Omental fat pad (tissue), 4 donors: ENCODE data around the gene SPATA19. TPM values are rescaled to one million over a fixed set of nuclear protein-coding genes. Genes with fewer than 3 reads are reported as not detected.

Source experiments
- ATAC-seq: fragments of 150-250 bp; one replicate; pipeline ENCODE4 v1.9.1; 2016; ENCODE audit warnings: mild to moderate bottlenecking, moderate library complexity; ENCODE audit not compliant: low FRiP score
- DNase-seq: peaks from one replicate; pipeline ENCODE4 v3.0.0-alpha.2; 2019; ENCODE audit warnings: low spot score
- total RNA-seq, 4 donors: library from RNA; depleted of rRNA; stranded (reverse); fragments of >200 nt; gene quantifications; one replicate each; pipeline ENCODE4 v1.1.0, GENCODE V29; 2016
- TF ChIP-seq, protein P1 (sequence below), 3 donors: fragments of 450-650 bp; IDR thresholded peaks; one replicate each; pipeline ENCODE4 v1.5.1; 2016 to 2017; ENCODE audit warnings: antibody characterized with exemption in 3 of 3, mild to moderate bottlenecking in 3 of 3, moderate library complexity in 2 of 3

Gene SPATA19
- total RNA-seq, 4 donors from 2014 or later, result not detected

DNA sequence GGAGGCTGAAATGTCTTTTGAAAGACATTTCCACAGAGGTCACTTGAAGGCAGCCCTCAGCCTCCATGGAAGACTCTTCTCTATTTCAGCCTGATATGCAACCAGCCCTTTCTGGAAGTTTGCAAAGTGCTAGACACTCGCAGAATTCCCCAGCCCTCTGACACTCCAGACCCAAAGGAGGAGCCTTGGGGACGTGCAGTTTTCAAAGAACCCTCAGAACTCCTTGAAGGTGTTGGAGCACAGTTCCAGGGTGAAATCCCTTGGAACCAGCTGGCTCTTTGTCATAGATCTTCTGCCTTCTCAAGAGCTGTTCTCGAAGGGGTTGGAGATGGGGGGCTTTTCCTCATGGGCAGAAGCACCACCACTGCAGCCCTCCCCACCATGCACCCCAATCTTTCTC lies 19.6 kb downstream of the SPATA19 start:
- TF ChIP-seq, protein P1, sequence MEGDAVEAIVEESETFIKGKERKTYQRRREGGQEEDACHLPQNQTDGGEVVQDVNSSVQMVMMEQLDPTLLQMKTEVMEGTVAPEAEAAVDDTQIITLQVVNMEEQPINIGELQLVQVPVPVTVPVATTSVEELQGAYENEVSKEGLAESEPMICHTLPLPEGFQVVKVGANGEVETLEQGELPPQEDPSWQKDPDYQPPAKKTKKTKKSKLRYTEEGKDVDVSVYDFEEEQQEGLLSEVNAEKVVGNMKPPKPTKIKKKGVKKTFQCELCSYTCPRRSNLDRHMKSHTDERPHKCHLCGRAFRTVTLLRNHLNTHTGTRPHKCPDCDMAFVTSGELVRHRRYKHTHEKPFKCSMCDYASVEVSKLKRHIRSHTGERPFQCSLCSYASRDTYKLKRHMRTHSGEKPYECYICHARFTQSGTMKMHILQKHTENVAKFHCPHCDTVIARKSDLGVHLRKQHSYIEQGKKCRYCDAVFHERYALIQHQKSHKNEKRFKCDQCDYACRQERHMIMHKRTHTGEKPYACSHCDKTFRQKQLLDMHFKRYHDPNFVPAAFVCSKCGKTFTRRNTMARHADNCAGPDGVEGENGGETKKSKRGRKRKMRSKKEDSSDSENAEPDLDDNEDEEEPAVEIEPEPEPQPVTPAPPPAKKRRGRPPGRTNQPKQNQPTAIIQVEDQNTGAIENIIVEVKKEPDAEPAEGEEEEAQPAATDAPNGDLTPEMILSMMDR (IDR thresholded peaks at IDR 0.05), result no peak
- no peak for DNase-seq
- ATAC-seq, result no peak

DNA sequence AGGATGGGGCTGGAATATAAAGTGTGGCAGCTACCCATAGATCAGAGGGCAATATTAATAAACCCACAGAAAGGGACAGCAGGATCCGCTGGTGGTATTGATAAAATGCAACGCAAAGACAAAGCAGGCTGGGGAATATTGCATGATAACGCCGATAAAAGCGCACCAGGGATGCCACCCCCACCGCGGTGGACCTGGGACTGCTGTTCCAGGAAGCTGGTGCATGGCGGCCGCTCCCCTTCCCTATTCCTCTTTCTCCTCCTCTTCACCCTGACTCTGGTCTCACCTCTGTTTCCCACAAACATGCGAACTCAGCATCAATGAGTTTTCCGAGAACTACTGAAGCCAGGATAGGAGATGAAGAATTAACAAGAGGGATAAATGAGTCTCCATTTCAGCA lies 20.2 kb downstream of the SPATA19 start:
- ATAC-seq, result no peak
- TF ChIP-seq, protein P1 (IDR thresholded peaks at IDR 0.05), result no peak
- no peak for DNase-seq

GRCh38 chr11:133824593-133824992 lies 20.7 kb downstream of the SPATA19 start:
- DNase-seq, result no peak
- TF ChIP-seq, protein P1 (IDR thresholded peaks at IDR 0.05), result no peak
- no peak for ATAC-seq

GRCh38 chr11:133823614-133824013 lies 21.7 kb downstream of the SPATA19 start:
- ATAC-seq (no peak), DNase-seq (no peak)
- TF ChIP-seq, protein P1 (IDR thresholded peaks at IDR 0.05), result no peak

GRCh38 chr11:133823211-133823610 lies 22.1 kb downstream of the SPATA19 start:
- TF ChIP-seq, protein P1 (IDR thresholded peaks at IDR 0.05), result no peak
- ATAC-seq (no peak), DNase-seq (no peak)

DNA sequence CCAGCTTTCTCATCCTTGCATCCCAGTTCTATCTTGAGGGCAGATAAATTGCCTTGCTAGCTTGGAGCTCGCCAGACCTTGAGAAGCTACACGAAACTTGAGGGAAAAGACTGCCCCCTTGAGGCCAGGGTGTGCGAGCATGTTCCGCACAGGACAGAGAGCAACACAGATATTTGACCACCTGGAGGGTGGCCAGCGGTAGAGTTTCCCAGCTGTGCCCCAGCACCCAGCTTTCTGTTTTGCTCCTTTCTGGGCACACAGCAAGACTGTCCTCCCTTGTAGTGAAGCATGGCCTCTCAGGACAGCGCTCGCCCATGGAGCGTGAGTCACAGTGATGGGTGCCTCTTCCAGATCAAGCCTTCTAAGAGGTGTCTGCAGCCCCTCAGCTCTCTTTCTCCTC lies 23.5 kb downstream of the SPATA19 start:
- TF ChIP-seq, protein P1 (IDR thresholded peaks at IDR 0.05), result no peak
- no peak for ATAC-seq
- no peak for DNase-seq

GRCh38 chr11:133819746-133820315 lies 25.5 kb downstream of the SPATA19 start:
- TF ChIP-seq, protein P1 (IDR thresholded peaks at IDR 0.05), result no peak
- DNase-seq, result no peak
- ATAC-seq, result no peak
